ENCODE results near the gene CD47.

CD47 gene

DNA sequence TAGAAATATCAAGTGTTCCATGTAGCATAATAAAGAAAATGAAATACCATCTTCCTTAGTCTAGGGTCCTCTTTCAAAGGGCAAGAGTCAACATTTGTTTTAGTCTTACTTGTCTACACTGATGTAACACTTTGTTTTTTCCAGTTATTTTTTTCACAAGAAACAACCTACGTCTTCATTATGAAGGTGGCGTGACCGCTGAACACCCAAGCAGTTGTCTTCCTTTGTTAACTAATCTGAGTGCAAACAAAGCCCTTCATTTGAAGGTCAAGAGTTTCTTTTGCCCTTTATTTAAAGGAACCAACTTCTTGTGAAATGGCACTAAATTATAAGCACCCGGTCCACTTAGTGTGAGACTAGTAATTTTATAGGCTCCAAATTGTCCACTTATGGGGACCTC, 73.2 kb downstream of the CD47 start:
- DNase-seq: no peak

GRCh38 chr3:108014943-108015342, 75.9 kb downstream of the CD47 start:
- no peak for DNase-seq

GRCh38 chr3:108013141-108014055, 77.4 kb downstream of the CD47 start:
- no peak for DNase-seq

GRCh38 chr3:108012304-108012703, 78.5 kb downstream of the CD47 start:
- DNase-seq: peak in 2 of 56 donors; percentile 14 to 40

- DNase-seq: no peak
Observed at GRCh38 chr3:108011616-108012015, 79.2 kb downstream of the CD47 start.

DNA sequence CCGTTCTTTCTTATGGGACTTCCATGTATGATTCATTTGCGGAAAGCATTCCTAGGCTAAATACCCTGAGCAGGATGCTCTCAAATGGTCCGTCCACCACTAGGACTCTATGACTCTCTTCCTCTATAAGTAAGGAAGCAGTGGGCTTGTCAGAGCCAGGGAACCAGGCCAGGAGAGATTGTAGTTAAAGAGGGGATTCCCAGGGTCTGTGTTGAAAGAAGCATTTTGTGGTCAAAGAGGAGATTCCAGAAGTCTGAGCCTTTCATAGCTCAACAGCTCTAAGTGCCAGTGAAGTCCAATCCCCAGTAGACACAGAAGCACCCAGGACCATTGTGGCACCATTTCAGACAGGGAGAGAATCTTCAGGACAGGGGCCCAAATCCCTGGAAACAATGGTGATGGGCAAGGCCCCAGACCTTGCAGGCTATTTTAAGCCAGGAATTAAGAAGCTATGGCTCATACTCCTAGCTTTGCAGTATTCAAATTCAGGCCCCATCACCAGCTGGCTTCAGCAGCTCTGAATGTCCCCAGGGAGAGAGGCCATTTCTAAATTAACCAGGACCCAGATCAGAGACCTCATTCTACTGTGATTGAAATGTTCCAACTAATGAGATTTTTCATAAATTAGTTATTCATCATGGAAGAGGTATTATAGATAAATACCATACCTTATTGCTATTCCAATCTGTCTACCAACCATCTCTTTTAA, 81.7 kb downstream of the CD47 start:
- no peak for DNase-seq

DNA sequence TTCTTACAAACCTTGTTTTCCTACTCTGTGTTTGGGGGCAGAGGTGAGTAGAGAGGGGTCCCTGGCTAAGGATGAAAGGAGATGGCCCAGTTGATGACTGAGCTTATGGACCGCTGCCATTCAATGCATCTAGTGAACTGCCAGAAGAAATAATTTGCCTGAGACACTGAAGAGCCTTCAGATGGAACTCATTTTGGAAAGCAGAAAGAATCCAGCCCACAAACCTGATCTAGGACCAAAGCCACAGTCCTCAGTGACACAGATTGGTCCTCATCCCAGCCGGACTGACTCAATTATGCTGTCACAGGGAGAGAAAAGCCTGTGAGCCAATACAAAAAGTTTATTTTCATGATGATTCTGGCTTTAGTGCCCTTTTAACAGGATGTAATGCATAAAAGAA, 82.7 kb downstream of the CD47 start:
- no peak for DNase-seq

DNA sequence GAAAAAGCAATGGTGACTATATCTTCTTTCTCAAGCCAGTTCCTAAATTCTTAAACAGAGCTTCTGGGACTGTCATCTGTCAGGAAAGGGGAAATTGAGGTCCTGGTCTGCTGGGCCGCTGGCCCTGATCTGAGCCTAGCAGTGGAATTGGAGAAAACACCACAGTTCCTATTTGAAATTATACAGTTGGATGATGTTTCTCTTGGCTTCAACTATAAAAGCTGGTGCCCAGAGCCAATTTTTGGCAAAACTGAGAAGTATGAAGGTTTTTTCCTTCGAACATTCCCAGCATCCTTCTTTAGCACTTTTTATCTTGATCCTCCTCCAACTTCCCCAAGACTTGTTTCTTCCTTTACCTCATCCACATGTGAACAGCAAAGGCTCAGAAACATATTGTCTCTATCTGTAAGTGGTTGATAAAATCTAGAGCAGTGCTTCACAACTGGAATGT, 83.9 kb downstream of the CD47 start:
- no peak for DNase-seq

- no peak for DNase-seq
Observed at GRCh38 chr3:108006077-108006771, 84.6 kb downstream of the CD47 start.

- no peak for DNase-seq
Observed at GRCh38 chr3:108004647-108005046, 86.2 kb downstream of the CD47 start.

DNA sequence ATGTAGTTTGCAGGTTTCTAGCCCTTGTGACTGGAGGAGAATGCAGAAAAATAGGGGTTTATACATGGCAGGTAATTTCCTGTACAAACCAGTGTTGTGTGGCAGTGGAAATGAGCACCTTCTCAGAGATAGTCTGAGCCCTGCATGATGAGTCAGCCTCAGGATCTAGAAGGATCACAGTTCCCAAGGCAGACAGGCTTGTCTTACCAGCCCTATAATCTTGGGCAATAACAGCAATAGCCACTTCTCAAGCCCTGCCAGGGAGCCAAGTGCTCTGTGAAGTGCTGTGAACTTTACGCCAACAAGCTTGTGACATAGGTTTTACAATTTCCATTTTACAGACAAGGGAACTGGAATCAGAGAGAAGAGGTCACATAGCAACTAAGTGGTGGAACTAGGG, 89.4 kb downstream of the CD47 start:
- no peak for DNase-seq

DNA sequence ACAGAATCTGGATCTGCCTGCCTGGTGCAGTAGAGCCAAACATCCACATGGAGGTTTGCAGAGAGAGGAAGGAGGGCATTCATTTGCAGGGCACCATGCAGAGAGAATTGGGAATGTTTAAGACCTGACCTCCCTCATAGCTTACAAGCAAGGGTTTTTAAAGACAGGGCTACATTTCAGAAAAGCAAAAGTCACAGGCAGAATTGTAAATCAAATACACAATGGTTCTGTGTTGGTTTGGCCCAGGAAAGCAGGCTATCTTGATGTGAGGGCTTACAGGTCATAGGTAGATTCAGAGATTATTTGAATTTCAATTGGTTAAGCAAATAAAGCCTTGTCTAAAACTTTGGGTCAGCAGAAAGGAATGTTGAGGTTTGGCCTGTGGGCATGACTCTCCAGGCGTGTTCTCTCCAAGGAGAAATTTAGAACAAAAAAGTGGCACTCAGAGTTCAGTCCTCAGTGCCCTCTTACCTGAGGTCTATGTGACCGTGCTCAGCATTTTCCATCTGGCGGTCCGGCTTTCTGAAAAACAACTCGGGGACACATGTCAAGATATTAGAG, 91.5 kb downstream of the CD47 start:
- no peak for DNase-seq

- no peak for DNase-seq
Observed at GRCh38 chr3:107997671-107998070, 93.2 kb downstream of the CD47 start.

- no peak for DNase-seq
Observed at GRCh38 chr3:107995823-107996222, 95.0 kb downstream of the CD47 start.

- no peak for DNase-seq
Observed at GRCh38 chr3:107994956-107995715, 95.7 kb downstream of the CD47 start.

DNA sequence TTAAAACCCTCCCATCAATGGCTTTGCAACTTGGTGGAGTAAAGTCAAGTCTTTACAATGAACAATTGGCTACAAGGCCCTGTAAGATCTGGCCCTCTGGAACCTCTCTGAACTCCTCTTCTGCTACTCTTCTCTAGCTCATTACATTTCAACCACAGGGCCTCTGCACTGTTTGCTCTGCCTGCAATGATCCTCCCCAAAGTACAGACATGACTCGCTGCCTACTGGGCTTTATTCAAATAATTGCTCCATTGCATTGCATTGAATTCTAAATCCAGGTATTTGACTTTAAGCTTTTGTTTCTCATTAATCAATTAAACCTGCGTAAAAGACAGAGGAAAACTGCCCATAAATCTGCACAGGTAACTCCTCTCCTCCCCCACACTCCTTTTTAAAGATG, 96.7 kb downstream of the CD47 start:
- DNase-seq: no peak

DNA sequence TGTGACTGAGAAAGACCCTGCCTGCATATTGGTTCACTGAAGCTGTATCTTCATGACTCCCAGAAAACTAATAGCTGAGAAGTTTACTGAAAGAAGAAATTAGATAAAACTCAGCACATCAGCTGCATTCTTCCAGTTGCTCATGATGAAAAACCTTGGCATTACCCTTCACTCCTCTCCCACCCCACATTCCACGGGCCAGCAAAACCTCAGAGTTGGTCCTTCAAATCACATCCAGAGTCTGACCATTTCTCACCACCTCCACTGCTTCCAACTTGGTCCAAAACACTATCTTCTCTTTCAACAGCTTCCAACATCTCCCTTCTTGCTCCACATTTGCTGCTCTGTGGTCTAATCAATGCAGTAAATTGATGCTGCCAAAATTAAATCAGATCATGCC, 97.1 kb downstream of the CD47 start:
- no peak for DNase-seq
